HG02973 (cell line): Measurements from ENCODE around the gene MOCS3.

ENCODE experiments used
- ATAC-seq: cut with Tn5 transposase; IDR thresholded peaks from one replicate; pipeline ENCODE4 v1.9.1; 2021; ENCODE audit warnings: moderate library complexity; ENCODE audit not compliant: unreplicated experiment

The MOCS3 gene, protein sequence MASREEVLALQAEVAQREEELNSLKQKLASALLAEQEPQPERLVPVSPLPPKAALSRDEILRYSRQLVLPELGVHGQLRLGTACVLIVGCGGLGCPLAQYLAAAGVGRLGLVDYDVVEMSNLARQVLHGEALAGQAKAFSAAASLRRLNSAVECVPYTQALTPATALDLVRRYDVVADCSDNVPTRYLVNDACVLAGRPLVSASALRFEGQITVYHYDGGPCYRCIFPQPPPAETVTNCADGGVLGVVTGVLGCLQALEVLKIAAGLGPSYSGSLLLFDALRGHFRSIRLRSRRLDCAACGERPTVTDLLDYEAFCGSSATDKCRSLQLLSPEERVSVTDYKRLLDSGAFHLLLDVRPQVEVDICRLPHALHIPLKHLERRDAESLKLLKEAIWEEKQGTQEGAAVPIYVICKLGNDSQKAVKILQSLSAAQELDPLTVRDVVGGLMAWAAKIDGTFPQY

DNA sequence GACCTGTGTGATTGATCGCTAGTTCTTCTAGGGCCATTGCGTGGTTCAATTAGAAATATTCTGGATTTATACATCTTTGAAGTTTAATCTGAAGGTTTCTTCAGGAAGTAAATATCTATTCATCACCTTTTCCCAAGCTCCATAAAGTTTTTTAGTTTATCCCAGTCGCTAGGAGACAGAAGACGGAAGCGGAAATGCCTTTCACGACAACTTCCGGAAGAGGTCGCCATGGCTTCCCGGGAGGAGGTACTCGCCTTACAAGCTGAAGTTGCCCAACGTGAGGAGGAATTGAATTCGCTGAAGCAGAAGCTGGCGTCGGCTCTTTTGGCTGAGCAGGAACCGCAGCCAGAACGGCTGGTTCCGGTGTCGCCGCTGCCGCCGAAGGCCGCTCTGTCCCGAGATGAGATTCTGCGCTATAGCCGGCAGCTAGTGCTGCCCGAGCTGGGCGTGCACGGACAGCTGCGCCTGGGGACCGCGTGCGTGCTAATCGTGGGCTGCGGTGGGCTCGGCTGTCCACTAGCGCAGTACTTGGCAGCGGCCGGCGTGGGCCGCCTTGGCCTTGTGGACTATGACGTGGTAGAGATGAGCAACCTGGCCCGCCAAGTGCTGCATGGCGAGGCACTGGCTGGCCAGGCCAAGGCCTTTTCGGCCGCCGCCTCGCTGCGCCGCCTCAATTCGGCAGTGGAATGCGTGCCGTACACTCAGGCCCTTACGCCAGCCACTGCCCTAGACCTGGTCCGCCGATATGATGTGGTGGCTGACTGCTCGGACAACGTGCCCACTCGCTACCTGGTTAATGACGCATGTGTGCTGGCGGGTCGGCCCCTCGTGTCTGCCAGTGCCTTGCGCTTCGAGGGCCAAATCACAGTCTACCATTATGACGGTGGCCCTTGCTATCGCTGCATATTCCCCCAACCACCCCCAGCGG lies at the start of gene MOCS3:
TSS of gene MOCS3 (plus strand) at position 204 of the 928 bp plus-strand sequence. CDS start at position 229, 25 bp downstream.
- peak; percentile 64 for ATAC-seq

DNA sequence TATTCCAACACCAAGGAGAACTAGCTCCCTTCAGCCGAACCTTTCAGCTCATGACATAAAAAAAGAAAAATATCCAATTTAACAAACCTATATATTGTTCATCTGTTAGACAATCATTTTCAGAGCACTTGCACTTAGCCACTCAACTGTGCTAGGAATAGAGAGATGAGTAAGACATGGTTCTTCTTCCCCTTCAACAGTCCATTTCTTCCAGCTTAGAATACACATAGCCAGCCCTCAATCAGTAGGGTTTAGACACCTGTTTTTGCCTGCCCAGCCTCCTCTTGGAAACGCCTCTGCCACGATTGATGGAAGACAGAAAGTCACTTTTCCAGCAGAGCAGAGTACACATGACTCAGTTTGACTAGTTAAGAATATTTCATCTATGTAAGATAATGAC lies 49.2 kb upstream of the MOCS3 start:
- ATAC-seq, result no peak

DNA sequence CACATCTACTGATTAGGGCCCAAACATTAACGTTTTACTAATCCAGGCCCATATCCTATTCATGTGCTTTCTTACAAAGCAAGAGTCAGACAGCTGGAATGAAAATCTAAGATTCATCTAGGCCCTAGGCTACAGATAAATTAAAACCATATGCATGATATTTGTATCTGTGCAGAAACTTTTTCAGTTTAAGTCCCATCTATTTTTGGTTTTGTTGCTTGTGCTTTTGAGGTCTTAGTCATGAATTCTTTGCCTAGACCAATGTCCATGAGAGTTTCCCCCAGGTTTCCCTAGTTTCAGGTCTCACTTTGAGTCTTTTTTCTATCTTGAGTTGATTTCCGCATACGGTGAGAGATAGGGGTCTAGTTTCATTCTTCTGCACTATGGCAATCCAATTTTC lies 47.6 kb upstream of the MOCS3 start:
- no peak for ATAC-seq

DNA sequence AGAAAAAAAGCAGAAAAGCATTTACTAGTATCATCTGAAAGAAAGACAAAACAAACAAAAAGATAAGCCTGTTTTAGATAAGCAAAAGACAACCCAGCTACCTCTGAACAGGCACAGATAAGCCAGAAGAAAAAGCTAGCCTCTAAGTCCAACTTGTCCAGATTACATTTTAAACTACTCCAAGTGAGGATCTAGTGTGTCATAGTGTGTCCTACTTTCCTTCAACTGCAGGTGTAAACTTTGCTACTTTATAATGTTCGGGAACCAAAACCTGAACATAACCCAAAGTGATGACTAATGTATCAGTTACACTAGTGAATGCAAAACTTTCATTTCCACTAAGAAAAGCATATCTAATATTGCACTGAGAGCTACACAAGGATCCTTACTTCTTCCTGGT lies 46.9 kb upstream of the MOCS3 start:
- ATAC-seq, result peak; percentile 49

DNA sequence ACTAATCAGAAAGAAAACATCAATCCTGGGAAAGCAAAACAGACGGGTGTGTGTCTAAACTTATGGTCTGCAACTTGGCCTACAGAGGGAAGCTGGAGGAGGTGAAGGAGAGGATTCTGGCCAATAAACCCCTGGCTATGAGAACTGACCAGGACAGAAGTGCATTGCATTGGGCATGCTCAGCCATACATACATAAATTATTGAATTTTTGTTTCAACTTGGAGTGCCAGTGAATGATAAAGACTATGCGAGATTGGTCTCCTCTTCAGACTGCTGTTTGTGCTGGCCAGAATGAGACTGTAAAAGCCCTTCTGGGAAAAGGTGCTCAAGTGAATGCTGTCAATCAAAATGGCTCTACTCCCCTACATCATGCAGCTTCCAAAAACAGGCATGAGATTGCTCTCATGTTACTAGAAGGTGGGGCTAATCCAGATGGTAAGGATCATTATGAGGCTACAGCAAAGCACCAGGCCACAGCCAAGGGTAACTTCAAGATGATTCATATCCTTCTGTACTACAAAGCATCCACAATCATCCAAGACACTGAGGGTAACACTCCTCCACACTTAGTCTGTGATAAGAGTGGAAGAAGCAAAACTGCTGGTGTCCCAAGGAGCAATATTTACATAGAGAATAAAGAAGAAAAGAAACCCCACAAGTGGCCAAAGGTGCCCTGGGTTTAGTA lies 44.8 kb upstream of the MOCS3 start:
- ATAC-seq, result no peak

DNA sequence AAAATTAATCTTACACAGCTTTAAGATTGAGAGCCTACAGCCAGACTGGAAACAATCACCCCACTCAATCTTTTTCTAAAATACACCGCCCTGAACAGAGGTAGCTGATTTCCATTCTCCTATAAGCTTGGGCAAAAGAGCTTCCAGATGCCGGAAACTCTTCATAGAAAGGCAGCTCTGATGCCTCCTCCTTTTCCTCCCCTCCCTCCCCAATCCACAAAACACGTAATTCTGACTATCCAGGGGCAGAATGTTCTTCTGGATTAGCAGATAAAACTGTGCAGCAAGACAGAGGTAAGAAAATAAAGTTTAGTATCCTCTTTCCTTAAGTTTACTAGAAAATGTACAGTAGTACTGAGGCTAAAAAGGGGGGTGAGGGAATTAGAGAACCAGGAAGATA lies 43.2 kb upstream of the MOCS3 start:
- ATAC-seq, result no peak

DNA sequence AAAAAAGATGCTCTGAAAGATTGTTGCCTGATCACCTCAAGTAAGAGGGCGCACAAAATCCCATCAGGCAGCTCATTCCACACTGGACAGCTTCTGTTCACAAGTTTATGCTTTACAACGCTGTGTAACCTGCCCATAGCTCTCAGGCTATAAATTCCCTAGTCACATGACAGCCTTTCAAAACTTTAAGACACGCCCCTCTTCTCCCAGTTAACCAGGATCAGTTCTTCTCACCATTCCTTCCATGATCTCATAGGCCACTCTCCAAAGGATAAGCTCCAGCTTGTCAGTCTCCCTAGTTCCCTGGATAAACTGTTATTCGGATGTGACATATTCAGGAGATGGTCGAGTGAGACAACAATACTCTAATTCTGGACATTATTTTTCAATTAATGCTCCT lies 42.4 kb upstream of the MOCS3 start:
- ATAC-seq, result no peak

DNA sequence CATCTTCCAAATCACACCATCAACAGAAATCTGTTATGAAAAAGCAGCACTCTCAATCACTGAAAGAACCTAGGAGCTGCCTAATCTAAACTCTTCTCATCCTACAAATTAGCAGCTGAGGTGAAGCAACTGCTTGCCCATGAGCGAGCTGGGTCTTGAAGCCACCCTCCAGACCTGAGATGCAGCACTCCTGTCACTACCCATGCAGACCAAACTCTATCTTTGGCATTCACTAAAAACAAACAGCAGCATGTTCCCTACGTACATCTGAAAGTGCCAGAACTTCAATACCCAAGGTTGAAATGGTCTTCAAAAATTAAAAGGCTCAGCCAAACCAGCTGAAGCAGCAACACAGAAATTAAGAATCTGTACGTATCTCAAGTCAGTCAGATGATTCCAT lies 41.7 kb upstream of the MOCS3 start:
- no peak for ATAC-seq

DNA sequence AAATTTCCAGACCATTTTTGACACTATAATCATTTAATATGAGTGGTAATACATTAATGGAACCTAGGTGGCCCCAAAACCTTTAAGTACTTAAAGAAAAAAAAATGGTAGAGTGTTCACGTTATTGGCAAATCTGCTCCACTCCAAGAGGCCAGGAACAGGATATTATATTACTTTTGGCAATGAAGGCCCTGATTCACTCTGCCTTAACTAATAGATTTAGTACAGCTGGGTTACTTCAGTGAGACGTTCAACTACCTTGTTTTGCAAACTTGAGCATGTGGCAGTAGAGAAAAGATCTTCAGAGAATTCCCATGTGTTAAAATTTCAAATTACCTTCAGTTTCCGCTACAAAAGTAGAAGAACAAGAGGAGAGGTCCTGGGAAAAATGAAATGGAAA lies 40.2 kb upstream of the MOCS3 start:
- ATAC-seq, result no peak

DNA sequence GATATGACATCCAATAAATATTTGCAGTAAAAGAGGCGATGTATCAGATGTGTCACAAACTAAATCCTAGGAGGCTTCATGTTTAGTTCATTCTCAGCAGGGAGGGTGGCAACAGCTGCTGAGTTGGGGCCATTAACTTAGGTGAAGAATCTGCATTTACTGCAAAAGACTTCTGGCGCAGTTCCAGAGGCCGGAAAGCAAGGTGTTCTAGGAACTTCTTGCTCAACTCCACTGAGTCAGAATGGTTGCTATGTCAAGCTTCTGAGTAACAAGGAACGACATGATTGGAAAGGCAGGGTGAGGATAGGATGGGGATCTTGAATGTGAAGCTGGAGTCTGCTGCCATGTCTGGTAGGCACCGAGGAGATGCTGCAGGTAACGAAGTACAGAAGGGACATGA lies 39.1 kb upstream of the MOCS3 start:
- ATAC-seq, result no peak

DNA sequence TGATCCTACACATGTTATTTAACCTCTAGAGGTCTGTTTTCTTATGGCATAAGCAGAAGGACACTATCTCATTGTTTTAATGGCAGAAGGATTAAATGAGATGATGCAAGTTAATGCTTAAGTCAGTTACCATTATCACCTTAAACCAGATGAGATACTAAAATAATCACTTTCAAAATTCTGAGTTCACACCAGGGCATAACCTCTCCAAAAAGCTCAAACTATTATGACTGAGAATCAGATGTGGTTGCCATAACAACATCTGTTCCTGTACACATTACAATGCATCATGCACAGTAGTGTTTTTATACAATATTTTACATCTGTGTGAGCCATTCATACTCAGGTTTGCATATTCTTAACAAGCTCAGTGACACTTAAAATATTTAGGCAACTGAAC lies 37.6 kb upstream of the MOCS3 start:
- ATAC-seq, result no peak

DNA sequence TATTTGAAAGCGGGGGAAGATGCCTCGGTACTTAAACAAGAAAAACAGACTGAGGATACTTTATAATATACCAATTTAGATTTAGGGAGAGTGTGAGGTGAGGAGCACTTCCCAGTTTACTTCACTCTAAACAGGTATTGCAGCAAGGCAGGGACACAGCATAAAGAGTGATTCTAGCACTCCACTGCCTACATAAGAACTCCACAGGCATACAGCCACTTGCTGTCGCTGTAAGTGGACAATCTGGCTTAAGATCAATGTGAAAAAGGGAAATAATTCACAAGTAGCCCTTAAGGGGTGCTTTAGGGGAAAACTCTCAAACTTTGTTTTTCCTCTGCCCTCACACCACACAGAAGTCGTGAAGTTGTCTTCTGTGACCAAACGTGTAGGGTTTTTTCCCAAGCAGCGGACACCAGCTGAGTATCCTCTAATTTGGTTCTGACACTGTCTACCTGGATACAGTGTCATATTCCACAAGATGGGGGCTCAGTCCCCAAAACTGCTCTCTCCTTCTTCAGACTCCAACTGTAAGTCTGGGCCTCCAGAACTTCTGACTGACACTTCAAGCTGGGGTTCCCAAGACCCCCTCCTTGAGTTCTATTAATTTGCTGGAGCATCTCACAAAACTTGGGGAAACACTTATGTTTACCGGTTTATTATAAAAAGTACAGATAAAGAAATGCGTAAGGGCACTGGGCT lies 36.7 kb upstream of the MOCS3 start:
- no peak for ATAC-seq

DNA sequence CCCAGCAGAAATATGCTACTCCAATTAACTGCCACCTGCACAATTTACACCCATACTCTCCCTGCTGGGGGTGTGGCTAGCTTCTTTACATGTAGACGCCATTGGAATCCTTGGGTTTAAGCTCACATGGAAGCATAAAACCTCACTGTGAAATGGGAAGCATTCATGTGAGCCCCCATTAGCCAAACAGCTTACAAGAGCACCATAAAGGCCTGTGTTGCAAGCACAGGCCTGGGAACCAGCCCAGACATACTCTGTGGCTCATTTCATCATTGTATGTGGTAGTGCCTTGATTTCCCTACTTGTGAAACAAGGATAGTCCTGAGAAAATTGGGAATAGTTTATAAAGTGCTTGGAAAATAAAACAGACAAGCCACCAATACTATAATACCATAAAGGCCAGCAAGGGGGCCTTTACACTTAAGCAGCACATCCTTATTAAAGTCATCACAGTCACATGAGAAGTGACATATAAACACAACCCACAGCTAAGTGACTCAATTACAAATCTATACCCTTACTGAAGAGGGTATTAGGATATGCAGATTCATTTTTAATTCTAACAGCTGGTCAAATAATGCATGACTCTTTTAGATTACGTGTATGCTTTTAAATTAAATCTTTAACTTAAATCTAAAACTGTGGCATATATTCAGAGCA lies 34.2 kb upstream of the MOCS3 start:
- no peak for ATAC-seq

DNA sequence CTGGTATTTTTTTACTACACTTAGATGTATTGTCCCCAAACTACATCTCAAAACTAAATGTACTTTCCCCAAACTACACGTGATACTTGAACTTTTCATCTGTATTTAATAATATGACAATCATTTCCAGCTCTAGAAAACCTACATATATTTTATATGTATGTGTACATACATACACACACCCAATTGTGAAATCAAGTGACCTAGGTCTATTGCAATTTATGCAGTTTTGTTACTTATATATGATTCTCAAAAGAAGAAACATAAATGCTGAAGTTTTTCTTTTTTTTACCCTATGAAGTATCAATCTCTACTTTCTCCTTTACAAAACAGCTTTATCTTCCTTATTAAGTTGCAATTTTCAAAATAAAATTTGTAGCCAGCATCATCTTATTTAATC lies 32.1 kb upstream of the MOCS3 start:
- ATAC-seq, result no peak

DNA sequence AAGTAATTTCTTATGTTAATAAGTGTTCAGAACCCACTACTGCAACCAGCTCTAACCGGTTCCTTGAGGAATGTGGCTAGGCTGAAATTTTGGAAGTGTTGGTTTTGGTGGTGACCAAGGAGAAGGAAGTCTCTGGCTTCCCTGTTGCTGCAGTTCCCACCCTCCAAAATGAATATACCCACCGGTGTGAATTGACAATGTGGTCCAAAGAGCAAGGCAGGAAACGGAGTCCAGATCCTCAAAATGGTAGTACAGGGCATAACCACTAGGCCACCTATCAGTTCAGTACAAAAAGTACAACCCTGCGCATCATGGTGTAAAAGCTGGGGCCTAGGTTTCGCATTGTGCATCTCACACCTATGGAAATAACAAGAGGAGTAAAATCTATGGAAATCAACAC lies 30.1 kb upstream of the MOCS3 start:
- ATAC-seq, result no peak

DNA sequence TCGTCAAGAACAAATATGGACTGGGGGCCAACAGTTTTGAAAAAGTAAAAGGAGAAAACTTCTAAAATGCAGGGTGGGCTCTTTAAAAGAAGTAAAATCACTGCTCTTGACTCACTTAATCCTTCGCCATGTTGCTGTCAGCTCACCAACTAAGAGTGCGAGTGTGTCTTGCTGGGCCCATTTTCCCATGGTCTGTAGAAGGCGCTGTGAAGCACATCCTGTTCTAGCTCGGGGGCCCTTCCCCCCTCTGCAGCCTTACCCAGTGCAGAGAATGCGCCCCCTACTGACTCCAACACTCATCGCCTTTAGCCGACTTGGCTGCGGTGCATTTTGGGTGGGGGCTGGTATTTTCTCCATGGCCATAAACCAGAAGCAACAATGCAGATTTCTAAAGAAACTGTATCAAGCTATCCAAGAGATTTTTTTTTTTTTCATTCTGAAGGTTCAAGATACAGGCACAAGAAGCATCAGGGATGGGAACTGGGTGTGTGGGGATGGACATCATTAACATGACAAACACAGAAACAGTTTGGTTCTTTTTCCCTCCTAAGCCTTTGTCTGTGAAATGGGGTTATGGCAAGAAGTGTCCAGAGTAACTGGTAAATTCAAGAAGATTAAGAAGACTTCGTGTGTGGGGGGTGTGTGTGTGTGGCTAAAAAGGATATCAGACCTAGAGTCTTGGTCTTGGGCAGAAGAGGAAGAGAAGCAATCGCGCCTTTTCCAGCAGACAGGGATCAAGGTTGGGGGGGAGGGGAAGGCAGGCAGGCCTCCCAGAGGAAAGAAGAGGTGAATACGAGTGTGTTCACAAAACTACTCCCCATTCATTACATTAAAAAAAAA lies 29.1 kb upstream of the MOCS3 start:
- peak; percentile 54 for ATAC-seq

DNA sequence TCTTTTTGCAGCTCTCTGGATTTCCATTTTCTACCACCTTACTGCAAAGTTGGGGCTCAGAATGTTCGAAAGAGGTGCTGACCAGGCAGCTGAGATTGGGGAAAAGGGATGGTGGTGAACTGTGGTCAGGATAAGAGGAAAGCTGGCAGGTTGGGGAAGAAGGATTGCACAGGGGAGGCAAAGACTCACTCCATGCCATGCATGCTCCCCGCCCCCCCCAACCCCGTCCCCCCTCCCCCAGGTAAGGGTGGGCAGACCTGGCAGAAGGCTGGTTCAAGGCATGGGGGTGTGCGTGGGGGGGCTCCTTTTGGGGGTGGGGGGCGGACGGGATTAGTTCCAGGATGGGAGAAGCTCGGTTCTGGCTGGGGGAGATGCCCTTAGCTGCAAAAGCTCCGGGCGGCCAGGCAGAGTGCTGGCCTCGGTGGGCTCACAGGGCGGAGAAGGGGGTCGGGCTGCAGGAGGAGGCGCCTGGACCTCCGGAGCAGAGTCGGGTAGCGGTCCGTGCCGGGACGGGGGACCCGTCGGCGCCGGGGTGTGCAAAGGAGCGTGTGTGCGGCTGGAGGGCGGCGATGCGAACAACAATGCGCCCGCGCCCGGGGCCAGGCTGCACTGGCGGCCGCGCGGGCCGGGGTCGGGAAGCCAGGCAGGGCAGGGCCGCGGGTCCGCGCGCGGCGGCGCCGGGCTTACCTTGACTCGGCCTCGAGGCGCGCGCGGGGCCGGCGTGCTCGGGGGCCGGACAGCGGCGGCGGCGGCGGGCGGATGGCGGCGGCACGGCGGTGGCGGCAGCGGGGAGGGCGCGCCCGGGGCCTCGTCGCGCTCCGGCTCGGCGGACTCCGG lies 28.3 kb upstream of the MOCS3 start:
- ATAC-seq, result peak; percentile 6

DNA sequence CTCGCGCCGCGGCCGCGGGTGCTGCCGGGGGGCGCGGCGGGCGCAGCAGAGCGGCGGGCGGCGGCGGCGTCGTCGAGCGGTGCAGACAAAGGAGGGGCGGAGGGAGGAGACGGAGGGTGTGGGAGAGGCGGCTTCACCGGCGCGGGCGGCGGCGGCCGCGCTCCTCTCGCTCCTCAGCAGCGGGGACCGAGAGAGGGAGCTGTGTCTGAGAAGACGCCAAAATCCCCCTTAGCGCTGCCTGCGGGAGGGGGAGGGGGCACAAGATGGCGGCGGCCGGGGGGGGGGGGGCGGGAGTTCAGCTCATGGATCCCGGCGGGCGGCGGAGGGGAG lies 27.7 kb upstream of the MOCS3 start:
- peak; percentile 27 for ATAC-seq
